Measurements from ENCODE around the gene COL8A2.

Gene COL8A2

GRCh38 chr1:36088577-36089392, 36.2 kb downstream of the COL8A2 start, which contains the start of gene ADPRS:
Gene ADPRS (plus strand): TSS chr1:36088892. CDS start chr1:36088905, 13 bp downstream.
- peak; percentile 92 for DNase-seq

GRCh38 chr1:36088265-36088576, 36.8 kb downstream of the COL8A2 start:
- no peak for DNase-seq

- DNase-seq = no peak
Measured at GRCh38 chr1:36087233-36088123, 37.5 kb downstream of the COL8A2 start.

- DNase-seq = no peak
Measured at GRCh38 chr1:36086529-36087232, 38.3 kb downstream of the COL8A2 start.

- no peak for DNase-seq
Measured at GRCh38 chr1:36085686-36086526, 39.1 kb downstream of the COL8A2 start.

- no peak for DNase-seq
Measured at GRCh38 chr1:36085126-36085525, 39.9 kb downstream of the COL8A2 start.

- no peak for DNase-seq
Measured at GRCh38 chr1:36084497-36085115, 40.4 kb downstream of the COL8A2 start.

- DNase-seq = no peak
Measured at GRCh38 chr1:36083635-36084496, 41.2 kb downstream of the COL8A2 start, which contains the start of gene TEKT2. Gene TEKT2 (plus strand): TSS chr1:36084094. CDS start chr1:36084922, 828 bp downstream.

GRCh38 chr1:36083219-36083618, 41.8 kb downstream of the COL8A2 start:
- DNase-seq = no peak

- no peak for DNase-seq
Measured at GRCh38 chr1:36081926-36082485, 43.0 kb downstream of the COL8A2 start.

GRCh38 chr1:36080801-36081200, 44.2 kb downstream of the COL8A2 start:
- DNase-seq = no peak

- no peak for DNase-seq
Measured at GRCh38 chr1:36080236-36080635, 44.8 kb downstream of the COL8A2 start.

- DNase-seq = no peak
Measured at GRCh38 chr1:36076979-36077573, 47.9 kb downstream of the COL8A2 start.

GRCh38 chr1:36070349-36070748, 54.7 kb downstream of the COL8A2 start:
- no peak for DNase-seq

GRCh38 chr1:36068866-36069265, 56.2 kb downstream of the COL8A2 start:
- no peak for DNase-seq

GRCh38 chr1:36067871-36068270, 57.2 kb downstream of the COL8A2 start:
- no peak for DNase-seq

GRCh38 chr1:36062315-36062714, 62.7 kb downstream of the COL8A2 start:
- no peak for DNase-seq

- DNase-seq = no peak
Measured at GRCh38 chr1:36055706-36056105, 69.3 kb downstream of the COL8A2 start.

- DNase-seq = no peak
Measured at GRCh38 chr1:36053978-36054377, 71.0 kb downstream of the COL8A2 start.

GRCh38 chr1:36051821-36052220, 73.2 kb downstream of the COL8A2 start:
- no peak for DNase-seq

Data from CD4-positive, alpha-beta T cell treated with Interleukin-17A for 4 hours (primary cell).